HCEC 1CT (cell line): Measurements from ENCODE around the gene ATP7A.

Source experiments
- DNase-seq: peaks from one replicate; pipeline ENCODE4 v3.0.0-alpha.2; 2017

Gene ATP7A

DNA sequence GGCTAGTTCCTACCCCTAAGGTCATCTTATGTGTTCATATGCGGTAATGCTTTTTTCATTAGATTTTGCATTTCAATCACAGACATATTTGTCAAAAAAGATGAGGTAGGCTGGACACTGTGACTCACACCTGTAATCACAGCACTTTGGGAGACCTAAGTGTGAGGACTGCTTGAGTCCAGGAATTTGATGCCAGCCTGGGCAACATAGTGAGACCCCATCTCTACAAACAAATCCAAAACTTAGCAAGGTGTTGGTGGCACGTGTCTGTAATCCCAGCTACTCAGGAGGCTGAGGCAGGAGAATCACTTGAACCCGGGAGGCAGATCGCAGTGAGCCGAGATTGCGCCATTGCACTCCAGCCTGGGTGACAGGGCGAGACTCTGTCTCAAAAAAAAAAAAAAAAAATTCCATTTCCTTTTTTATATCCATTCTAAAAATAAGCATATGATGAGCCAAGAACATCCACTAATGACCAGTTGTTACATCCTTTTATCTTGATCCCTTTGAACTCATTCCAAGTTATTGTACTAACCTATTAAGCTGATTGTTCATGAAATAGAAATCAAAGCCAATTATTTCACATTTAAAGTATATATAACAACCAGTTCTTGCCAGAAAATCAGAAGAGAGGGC lies 35.5 kb downstream of the ATP7A start:
- no peak for DNase-seq

GRCh38 chrX:77946571-77946970 lies 36.1 kb downstream of the ATP7A start:
- no peak for DNase-seq

- DNase-seq = no peak
Measured at GRCh38 chrX:77949840-77950239, 39.3 kb downstream of the ATP7A start.

- peak; percentile 13 for DNase-seq
Measured at GRCh38 chrX:77952173-77952572, 41.7 kb downstream of the ATP7A start.

DNA sequence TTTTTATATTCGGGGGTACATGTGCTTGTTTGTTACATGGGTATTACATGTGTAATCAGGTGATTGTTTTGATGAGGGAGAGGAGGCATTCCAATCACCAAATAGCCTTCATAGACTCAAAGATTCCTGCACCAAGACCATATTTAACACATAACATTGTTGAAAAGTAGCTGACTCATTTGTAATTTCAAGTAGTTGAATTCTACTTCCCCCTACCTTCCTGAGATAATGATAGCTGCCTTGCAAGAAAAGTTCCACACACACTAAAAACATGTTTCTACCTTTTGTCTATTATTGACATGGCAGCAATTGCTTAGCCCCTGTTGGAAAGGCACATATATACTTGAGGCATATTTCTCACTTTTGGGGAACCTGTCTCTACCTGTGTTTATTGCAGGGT lies 42.8 kb downstream of the ATP7A start:
- DNase-seq = no peak

GRCh38 chrX:77953708-77954107 lies 43.2 kb downstream of the ATP7A start:
- DNase-seq = peak; percentile 46

- no peak for DNase-seq
Measured at GRCh38 chrX:77960567-77960966, 50.1 kb downstream of the ATP7A start.

DNA sequence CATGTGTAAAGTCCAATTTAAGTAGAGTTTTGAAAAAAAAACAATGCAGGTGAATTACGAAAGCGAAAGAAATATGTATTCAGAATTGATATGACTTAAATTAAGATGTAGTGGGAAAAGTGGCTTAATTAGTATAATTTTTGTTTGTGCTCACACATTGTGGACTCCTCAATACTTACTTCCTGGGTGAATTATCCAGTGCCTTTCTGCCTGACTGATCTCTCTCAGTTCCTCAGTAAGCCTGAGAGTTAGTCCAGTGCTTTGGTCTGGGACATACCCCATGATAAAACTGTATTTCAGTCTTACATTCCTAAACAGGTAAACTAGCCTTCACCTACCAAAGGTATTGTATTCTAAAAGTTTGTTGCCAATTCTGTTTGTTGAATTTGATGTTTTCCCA lies 50.6 kb downstream of the ATP7A start:
- no peak for DNase-seq

GRCh38 chrX:77962068-77962902 lies 51.8 kb downstream of the ATP7A start:
- DNase-seq = peak; percentile 36

- DNase-seq = no peak
Measured at GRCh38 chrX:77966361-77966760, 55.9 kb downstream of the ATP7A start.

GRCh38 chrX:77967631-77968030 lies 57.1 kb downstream of the ATP7A start:
- DNase-seq = no peak

- DNase-seq = no peak
Measured at GRCh38 chrX:77969538-77969937, 59.0 kb downstream of the ATP7A start, which contains the start of gene PGAM4. PGAM4 (minus strand) TSS chrX:77969638; CDS start chrX:77969638, 0 bp downstream.

DNA sequence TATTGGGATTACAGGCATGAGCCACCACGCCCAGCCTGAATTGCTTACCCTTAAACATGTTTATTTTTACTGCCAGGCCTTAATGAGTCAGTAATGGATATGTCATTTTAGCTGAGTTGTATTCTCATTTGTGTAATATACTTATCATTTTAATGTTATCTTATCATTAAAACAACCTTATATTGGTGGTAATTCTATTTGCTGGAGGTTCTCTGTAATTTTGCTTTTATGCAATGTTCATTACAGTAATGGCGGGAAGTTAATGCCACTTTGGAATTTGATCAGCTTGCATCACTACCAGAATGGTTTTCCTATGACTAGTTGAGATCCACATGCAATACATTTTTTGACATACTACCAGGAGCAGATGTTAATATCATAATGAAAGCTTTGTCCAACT lies 65.3 kb downstream of the ATP7A start:
- peak; percentile 32 for DNase-seq

GRCh38 chrX:77977095-77977494 lies 66.6 kb downstream of the ATP7A start:
- no peak for DNase-seq

DNA sequence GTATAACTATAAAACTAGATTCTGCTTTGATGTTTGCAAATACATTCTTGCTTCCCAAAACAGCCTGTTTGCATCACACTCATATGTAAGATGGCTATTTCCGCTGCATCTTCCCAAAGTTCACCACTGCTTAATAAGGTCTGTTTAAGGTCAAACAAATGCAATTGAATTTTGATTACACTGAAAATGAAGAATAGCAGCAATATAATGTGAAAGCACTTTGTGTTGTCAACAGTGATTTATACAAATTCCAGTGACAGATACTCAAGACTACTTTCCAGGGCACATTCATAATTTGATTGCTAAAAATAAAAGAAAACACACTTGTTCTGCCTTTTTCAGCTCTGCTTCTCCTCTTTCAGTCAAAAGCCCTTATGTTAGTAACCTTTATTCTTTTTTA lies 67.0 kb downstream of the ATP7A start:
- DNase-seq = no peak

- DNase-seq = no peak
Measured at GRCh38 chrX:77979870-77980269, 69.4 kb downstream of the ATP7A start.

DNA sequence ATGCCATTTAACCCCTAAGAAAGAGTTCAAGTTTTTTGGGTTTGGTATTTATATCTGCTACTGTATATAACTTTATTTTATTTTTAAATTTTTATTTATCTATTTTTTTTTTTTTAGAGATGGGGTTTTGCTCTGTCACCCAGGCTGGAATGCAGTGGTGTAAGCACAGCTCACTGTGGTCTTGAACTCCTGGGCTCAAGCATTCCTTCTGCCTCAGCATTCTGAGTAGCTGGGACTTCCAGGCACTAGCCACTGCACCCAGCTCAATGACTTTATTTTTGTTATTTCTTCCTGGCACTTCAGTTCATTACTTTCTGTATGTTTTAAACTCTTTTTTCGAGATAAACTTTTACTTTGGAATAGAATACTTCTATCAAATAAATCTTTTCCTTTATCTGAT lies 101.4 kb downstream of the ATP7A start:
- peak; percentile 4 for DNase-seq

DNA sequence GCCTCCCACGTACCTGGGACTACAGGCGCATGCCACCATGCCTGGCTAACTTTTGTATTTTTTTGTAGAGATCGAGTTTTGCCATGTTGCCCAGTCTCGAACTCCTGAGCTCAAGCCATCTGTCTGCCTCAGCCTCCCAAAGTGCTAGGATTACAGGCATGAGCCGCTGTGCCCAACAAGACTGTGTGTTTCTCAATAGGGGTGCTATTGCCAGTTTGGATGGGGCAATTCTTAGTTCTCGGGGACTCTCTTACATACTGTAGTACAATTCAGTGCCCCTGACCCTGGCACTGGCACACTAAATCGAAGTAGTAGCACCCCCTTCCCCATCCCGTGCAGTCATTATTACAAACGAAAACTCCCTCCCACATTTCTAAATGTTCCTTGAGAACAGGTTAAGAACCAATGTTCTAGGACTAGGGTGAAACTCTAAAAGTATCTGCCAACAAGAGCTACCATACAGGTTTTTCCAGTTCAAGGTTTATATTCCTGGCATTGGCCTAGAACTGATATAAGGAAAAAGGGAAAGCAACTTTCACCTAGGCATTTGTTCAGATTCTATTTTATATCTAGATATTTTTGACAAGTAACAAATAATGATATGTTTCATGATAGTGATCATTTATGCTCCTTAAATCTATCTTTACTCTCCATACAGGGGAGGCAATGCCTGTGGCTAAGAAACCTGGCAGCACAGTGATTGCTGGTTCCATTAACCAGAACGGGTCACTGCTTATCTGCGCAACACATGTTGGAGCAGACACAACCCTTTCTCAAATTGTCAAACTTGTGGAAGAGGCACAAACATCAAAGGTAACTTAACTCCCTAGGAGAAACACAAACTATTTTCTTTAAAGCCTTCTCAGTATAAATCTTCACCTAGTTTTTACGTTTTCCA lies 109.3 kb downstream of the ATP7A start:
- no peak for DNase-seq

DNA sequence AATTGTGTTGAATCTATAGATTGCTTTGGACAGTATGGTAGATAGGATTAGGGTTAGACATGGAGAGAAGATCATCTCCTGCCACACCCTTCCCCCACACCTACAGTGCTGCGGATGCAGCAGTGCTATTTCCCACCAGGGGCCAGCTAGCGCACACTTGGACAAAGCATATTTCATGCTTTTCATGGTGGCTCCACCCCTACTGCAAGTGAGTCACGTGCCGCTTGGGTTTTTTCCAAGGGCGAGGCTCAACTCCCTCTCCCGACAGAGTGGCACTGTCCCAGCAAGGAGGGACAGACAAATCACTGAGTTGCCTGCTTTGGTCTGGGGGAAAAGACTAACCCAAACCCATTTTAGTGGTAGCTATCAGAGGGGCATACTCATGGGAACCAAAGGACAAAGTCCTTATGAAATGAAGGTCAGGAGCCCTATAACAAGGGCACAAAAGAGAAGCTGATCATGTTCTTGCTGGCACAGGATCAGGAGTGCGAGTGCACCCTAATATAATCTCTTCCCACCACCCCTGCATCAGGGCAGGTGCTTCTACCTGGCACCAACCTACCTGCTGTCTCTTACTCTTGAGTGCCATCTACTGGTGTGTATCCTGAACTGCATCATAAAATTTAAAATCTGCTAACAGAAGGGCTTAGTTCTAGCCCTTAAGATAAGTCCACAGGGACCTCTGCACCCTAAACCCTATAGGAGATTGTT lies 114.0 kb downstream of the ATP7A start:
- peak; percentile 1 for DNase-seq

DNA sequence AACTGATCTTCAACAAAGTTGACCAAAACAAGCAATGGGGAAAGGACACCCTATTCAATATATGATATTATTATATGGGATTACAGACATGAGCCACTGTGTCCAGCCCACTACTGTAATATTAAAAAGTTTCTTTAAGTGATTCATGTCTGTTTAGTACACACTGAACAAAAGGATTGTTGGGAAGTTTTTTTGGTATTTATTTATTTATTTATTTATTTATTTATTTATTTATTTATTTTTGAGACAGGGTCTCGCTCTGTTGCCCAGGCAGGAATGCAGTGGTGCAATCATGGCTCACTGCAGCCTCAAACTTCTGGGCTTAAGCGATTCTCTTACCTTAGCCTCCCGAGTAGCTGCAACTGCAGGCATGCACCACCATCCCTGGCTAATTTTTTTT lies 117.3 kb downstream of the ATP7A start:
- no peak for DNase-seq

DNA sequence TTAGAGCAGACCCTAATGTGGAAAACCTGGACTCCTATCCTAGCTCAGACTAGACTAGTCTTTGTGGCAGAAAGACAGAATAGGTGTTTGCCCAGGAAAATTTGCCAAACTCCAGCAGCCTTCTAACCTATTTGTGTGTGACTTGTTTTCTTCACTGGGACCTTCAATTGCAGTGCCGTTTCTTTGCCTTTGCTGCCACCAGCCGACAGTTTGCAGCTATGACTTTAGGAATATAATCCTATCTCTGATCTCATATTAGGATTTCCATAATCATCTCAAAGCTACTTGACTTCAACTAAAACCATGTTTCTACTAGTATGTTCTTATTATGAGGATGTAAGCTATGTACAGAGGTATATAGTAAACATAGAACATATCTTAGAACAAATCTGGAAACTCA lies 119.2 kb downstream of the ATP7A start:
- DNase-seq = peak; percentile 26

- DNase-seq = no peak
Measured at GRCh38 chrX:78035061-78035460, 124.6 kb downstream of the ATP7A start.

GRCh38 chrX:78037881-78038280 lies 127.4 kb downstream of the ATP7A start:
- no peak for DNase-seq
